Nephron (organoid): ENCODE data around the gene ZW10.

Source experiments
- H3K27ac Mint-ChIP-seq, 3 experiments: 2 replicates each; pipeline ENCODE4 v1.8.0; 2020; ENCODE audit warnings: mixed read lengths in 3 of 3, mild to moderate bottlenecking in 2 of 3, moderate library complexity in 1 of 3
- H3K27me3 Mint-ChIP-seq: 2 replicates; pipeline ENCODE4 v1.8.0; 2021; ENCODE audit warnings: low read depth, mild to moderate bottlenecking, moderate library complexity, mixed read lengths
- H3K36me3 Mint-ChIP-seq: 2 replicates; pipeline ENCODE4 v1.8.0; 2020; ENCODE audit warnings: low read depth, mixed read lengths
- H3K4me1 Mint-ChIP-seq: 2 replicates; pipeline ENCODE4 v1.8.0; 2020; ENCODE audit warnings: mixed read lengths
- H3K4me3 Mint-ChIP-seq, 3 experiments: 2 replicates each; pipeline ENCODE4 v1.8.0; 2020; ENCODE audit warnings: mild to moderate bottlenecking in 3 of 3, mixed read lengths in 3 of 3, moderate library complexity in 2 of 3
- H3K9me3 Mint-ChIP-seq: 2 replicates; pipeline ENCODE4 v1.8.0; 2020; ENCODE audit warnings: mixed read lengths
- TF ChIP-seq, protein P1 (sequence below), 3 experiments: fragments of 200-600 bp; sonication (generic); IDR thresholded peaks; one replicate each; pipeline ENCODE4 v1.5.0; 2021; ENCODE audit warnings: antibody characterized with exemption in 3 of 3; ENCODE audit not compliant: unreplicated experiment in 3 of 3

The ZW10 gene

DNA sequence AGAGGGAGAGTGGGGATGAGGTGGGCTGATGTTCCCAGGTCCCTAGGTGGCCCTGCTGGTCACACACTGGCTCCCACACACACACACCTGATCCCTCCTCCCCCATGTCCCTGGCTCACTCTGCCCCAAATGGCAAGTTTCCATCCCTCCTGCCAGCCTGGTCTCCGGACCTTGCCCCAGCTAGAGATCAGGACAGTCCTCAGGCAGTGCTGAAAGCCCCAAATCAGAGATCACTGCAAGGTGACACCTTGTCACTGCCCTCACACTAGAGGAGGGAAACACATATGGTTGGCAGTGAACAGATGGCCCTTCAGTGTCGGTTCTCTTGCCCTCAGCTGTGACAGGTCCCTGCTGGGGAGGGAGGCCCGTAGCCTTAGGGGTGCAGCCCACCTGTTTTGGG lies 75.0 kb downstream of the ZW10 start:
- H3K36me3 Mint-ChIP-seq = peaks cover 6% of the 10 kb centered on the region
- H3K27ac Mint-ChIP-seq = no peak overlapping the region
- H3K4me3 Mint-ChIP-seq = no peak overlapping the region
- H3K9me3 Mint-ChIP-seq = no peaks in the 10 kb centered on the region
- no peaks in the 10 kb centered on the region for H3K27me3 Mint-ChIP-seq
- H3K4me1 Mint-ChIP-seq = no peaks in the 10 kb centered on the region
- TF ChIP-seq, protein P1, sequence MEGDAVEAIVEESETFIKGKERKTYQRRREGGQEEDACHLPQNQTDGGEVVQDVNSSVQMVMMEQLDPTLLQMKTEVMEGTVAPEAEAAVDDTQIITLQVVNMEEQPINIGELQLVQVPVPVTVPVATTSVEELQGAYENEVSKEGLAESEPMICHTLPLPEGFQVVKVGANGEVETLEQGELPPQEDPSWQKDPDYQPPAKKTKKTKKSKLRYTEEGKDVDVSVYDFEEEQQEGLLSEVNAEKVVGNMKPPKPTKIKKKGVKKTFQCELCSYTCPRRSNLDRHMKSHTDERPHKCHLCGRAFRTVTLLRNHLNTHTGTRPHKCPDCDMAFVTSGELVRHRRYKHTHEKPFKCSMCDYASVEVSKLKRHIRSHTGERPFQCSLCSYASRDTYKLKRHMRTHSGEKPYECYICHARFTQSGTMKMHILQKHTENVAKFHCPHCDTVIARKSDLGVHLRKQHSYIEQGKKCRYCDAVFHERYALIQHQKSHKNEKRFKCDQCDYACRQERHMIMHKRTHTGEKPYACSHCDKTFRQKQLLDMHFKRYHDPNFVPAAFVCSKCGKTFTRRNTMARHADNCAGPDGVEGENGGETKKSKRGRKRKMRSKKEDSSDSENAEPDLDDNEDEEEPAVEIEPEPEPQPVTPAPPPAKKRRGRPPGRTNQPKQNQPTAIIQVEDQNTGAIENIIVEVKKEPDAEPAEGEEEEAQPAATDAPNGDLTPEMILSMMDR (IDR thresholded peaks at IDR 0.05; ENCODE audit: unreplicated experiment in 3 of 3) = no peak

DNA sequence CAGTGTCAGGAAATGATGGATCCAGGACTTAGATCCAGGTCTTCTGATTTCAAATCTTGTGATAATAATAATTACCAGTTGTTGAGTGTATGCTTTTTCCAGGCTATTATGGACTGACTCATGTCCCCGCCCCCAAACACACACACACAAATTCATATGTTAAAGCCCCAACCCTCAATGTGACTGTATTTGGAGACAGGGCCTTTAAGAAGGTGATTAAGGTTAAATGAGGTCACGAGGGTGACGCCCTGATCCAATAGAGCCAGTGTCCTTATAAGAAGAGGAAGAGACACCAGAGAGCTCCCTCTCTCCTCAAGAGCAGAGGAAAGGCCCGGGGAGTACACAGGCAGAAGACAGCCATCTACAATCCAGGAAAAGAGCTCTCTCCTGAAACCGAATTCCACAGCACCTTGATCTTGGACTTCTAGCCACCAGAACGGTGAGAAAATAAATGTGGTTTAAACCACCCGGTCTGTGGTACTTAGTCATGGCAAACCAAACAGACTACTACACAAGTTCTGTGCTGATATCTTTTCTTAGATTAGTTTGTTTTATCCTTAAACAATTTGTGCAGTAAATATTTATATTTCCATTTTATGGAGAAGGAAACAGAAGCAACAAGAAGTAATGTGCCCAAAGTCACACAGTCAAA lies 75.6 kb downstream of the ZW10 start:
- no peak overlapping the region for H3K4me3 Mint-ChIP-seq
- no peaks in the 10 kb centered on the region for H3K9me3 Mint-ChIP-seq
- TF ChIP-seq, protein P1 (IDR thresholded peaks at IDR 0.05; ENCODE audit: unreplicated experiment in 3 of 3) = no peak
- no peak overlapping the region for H3K27ac Mint-ChIP-seq
- no peaks in the 10 kb centered on the region for H3K4me1 Mint-ChIP-seq
- peaks cover 6% of the 10 kb centered on the region for H3K36me3 Mint-ChIP-seq
- peaks cover 2% of the 10 kb centered on the region for H3K27me3 Mint-ChIP-seq

DNA sequence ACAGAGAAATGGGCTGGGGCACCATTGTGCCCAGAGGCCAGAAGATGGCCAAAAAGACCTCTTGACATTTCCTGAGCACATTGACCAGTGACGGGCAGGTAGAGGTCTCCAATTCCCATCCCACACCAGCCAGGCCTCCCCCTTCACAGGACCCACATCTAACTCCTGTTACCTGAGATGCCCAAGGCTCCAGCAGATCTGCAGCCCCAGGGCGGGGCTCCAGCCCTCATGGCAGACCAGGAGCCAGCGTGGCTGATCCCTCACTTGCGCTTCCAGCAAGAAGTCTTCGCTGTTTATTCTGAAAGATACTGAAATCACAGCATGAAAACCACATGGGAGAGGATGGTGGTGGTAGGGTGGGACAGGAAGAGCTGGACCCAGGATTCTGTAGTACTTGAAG lies 76.4 kb downstream of the ZW10 start:
- TF ChIP-seq, protein P1 (IDR thresholded peaks at IDR 0.05; ENCODE audit: unreplicated experiment in 3 of 3) = no peak
- peaks cover 3% of the 10 kb centered on the region for H3K27me3 Mint-ChIP-seq
- no peaks in the 10 kb centered on the region for H3K9me3 Mint-ChIP-seq
- peaks cover 6% of the 10 kb centered on the region for H3K36me3 Mint-ChIP-seq
- H3K27ac Mint-ChIP-seq = no peak overlapping the region
- no peak overlapping the region for H3K4me3 Mint-ChIP-seq
- H3K4me1 Mint-ChIP-seq = no peaks in the 10 kb centered on the region

DNA sequence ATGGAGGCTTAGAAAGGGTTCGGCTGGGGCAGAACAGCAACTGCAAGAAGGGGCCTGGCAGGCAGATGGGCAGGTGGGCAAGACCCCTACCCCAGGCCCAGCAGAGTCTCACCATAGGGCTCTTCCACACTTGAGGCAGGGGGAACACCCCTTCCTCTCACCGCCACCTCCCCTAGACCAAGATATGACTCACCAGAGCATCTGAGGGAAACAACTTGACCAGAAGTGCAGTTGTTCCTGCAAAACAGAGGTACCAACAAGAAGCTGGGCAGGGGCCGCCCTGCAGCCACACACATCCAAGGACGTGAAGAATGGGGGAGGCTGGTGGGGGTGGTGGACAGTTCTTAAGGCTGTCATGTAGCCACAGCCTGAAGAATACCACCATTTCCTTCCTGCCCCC lies 78.3 kb downstream of the ZW10 start:
- TF ChIP-seq, protein P1 (IDR thresholded peaks at IDR 0.05; ENCODE audit: unreplicated experiment in 3 of 3) = no peak
- Mint-ChIP-seq H3K4me3 (no peak overlapping the region), H3K4me1 (no peaks in the 10 kb centered on the region), H3K27ac (no peak overlapping the region), H3K9me3 (no peaks in the 10 kb centered on the region), H3K27me3 (peaks cover 3% of the 10 kb centered on the region), H3K36me3 (peaks cover 6% of the 10 kb centered on the region)

DNA sequence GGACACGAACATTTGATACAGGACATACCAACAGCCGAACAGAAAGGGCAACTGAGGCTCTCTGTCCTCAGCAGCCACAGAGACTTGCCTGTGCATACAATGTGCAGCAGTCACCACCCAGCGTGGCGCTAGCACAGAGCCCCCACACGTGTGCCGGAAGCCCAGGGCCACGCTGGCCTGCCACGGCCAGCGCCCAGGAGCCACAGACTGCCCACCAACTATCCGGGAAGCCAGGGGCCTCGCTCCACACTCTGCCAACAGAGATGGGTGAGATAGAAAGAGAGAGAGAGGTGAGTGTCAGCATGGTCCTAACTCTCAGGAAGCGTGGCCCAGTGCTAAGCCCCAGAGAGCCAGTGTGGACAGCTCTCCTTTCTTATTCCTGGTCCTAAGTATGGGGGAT lies 79.1 kb downstream of the ZW10 start:
- Mint-ChIP-seq H3K4me1 (no peaks in the 10 kb centered on the region), H3K27ac (no peak overlapping the region), H3K9me3 (no peaks in the 10 kb centered on the region), H3K27me3 (peaks cover 3% of the 10 kb centered on the region), H3K4me3 (no peak overlapping the region), H3K36me3 (peaks cover 6% of the 10 kb centered on the region)
- TF ChIP-seq, protein P1 (IDR thresholded peaks at IDR 0.05; ENCODE audit: unreplicated experiment in 3 of 3) = no peak

DNA sequence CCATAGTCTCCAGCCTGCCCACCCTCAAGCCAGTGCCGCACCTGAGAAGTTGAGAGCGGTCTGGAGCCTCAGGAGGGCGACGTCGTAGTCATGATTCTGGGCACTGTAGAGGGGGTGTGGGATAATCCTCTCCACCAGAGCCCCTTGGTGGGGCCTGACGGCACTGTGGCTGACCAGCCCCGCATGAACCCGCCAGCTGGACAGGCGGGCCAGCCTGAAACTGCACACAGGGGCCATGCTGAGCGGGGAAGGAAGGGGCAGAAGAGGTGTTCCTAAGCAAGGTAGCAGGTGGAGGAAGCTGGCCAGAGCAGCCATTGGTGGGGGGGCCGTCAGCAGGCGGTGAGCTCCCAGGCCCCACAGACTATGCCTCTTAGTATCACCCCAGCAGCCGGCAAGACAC lies 80.5 kb downstream of the ZW10 start:
- TF ChIP-seq, protein P1 (IDR thresholded peaks at IDR 0.05; ENCODE audit: unreplicated experiment in 3 of 3) = no peak
- H3K4me1 Mint-ChIP-seq = no peaks in the 10 kb centered on the region
- H3K27ac Mint-ChIP-seq = no peak overlapping the region
- H3K9me3 Mint-ChIP-seq = no peaks in the 10 kb centered on the region
- H3K36me3 Mint-ChIP-seq = peaks cover 6% of the 10 kb centered on the region
- H3K27me3 Mint-ChIP-seq = peaks cover 4% of the 10 kb centered on the region
- no peak overlapping the region for H3K4me3 Mint-ChIP-seq
